ENCODE results near the gene MCEE.

The MCEE gene

DNA sequence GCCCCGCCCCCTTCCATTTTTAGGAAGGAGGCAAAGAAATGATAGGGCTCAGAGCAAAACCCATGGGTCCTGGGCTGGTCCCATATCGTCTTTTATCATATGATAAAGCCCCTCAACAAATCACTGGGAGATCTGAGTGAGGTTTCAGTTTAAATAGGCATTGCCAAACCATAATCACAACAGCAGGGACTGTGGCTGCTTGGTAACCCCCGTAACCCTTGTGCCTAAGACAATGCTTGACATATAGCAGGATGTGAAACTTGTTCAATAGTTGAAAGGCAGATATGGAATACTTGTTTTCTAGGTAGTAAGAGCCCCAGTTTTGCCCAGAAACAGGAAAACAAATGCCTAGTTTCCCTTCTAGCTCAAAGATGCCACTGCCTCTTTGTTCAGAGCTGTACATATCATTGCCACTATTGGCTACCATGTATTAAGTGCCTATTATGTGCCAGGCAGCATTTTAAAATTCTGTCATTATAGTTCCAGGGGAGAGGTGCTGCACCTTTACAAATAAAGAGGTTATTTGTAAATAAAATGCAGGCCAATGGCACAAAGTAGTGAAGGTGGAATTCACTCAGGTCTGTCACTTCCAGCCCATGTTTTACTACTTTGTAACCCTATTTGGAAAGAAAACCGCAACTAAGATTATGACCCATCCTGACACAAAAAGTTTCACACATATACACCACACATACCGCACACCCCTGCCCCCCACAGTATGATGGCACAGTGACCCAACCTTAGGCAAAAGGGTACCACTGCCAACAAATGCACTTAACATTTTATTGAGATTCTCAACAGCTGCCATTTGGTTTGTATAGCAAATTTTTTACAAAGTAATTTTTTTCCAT is 47.4 kb downstream of the MCEE start:
- DNase-seq (ENCODE audit: low read depth), result no peak

- no peak for DNase-seq (ENCODE audit: low read depth)
These were observed 51.4 kb downstream of the MCEE start for GRCh38 chr2:71078624-71079023.

- DNase-seq (ENCODE audit: low read depth), result no peak
These were observed 55.1 kb downstream of the MCEE start for GRCh38 chr2:71074893-71075395.

DNA sequence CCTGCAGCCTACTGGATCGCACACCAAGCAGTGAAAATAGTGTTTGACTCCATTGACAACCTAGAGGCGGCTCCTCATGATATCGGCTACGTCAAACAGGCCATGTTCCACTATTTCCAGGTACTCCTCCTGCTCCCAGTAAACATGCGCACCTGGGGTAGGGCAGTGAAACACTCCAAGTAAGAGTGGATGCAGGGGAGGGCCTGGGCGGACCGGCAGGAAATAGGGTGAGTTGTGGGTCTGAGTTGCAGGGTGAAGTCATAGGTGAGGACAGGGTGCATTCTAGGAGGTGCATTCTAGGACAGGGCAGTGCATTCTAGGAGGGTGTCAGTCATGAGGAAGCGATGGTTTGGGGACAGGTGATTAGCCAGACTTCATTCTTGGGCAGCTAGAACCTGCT is 56.6 kb downstream of the MCEE start:
- no peak for DNase-seq (ENCODE audit: low read depth)

- DNase-seq (ENCODE audit: low read depth), result no peak
These were observed 57.5 kb downstream of the MCEE start for GRCh38 chr2:71072492-71072891.

DNA sequence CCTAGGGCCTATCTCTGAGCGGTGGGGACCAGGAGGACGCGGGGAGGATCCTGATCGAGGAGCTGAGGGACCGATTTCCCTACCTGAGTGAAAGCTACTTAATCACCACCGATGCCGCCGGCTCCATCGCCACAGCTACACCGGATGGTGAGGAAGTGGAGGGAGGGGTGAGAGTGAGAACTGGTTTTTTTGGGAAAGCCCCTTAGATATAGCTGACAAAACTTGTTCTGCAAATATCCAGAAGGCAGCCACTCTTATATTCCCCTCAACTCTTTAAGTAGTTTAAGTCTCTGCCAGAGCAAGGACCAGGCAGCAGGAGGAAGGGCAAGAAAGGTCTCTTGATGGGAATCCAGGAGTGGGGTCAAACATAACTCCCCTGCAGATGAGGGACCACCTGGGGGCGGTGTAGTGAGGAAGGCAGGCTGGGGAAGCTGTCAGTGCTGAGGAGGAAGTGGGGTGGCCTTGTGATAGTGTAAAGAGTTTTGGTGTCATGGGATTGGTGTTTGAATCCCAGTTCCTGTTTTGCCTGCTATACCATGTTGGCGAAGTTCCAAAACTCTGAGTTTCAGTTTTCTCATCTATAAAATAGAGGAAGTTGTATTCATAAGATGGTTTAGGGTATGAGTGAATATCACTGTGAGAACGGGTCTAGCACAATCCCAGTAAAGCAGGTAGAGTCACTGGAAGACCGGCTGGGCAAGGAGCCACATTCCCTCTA is 58.2 kb downstream of the MCEE start:
- no peak for DNase-seq (ENCODE audit: low read depth)

- DNase-seq (ENCODE audit: low read depth), result no peak
These were observed 59.5 kb downstream of the MCEE start for GRCh38 chr2:71070294-71071093.

DNA sequence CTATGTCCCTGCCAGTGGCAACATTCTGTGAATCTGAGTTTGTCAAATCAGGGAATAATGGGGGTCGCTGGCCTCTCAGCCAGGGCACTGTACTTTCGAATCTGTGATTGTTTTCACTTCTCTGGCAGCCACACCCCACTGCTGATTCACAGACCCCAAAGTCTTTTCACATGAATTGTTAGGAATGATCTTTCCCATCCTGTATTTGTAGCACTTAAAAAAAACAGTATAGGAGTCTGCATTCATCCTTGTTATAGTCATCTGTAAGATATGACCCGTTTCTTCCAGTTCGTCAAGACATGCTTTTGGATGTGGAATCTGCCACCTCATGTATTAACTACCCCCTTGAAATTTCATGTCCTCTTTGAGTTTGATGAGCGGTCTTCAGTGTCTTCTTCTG is 60.7 kb downstream of the MCEE start:
- DNase-seq (ENCODE audit: low read depth), result peak; percentile 4

- peak; percentile 76 for DNase-seq (ENCODE audit: low read depth)
These were observed 61.6 kb downstream of the MCEE start, which contains the start of gene NAGK for GRCh38 chr2:71068218-71069035. Gene NAGK (plus strand): TSS chr2:71068648. CDS start chr2:71068684, 36 bp downstream.

DNA sequence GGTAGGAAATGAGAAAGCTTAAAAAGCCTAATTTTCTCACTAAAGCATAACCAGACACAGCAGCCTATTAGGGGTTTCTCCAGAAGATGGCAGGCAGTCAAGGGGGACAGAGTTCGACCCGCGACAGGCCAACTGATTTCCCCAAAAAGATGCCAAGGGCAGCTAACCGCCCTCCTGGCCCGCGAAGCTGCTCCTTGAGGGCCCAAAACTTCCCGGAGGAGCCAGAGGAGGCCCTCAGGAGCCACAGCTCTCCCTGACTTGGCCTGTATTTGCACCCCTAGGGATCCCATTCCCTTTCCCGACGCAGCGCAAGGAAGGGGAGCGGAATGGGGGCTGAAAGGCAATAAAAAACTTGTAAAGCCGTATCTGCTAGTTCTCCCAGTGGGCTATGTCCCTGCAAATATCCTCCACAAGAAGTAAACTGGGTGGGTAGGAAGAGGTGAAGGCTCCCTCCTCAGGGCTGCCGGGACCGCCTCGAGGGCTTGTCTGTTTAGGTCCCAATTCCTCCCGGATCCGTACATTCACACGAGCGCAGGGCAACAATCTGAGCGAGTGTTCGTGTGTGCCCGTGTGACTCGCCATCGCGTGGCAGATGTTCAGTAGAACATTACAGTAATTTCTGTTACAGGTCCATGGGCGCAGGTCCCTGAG is 62.3 kb downstream of the MCEE start:
- DNase-seq (ENCODE audit: low read depth), result no peak

GRCh38 chr2:71066856-71067255 is 63.2 kb downstream of the MCEE start:
- DNase-seq (ENCODE audit: low read depth), result no peak

DNA sequence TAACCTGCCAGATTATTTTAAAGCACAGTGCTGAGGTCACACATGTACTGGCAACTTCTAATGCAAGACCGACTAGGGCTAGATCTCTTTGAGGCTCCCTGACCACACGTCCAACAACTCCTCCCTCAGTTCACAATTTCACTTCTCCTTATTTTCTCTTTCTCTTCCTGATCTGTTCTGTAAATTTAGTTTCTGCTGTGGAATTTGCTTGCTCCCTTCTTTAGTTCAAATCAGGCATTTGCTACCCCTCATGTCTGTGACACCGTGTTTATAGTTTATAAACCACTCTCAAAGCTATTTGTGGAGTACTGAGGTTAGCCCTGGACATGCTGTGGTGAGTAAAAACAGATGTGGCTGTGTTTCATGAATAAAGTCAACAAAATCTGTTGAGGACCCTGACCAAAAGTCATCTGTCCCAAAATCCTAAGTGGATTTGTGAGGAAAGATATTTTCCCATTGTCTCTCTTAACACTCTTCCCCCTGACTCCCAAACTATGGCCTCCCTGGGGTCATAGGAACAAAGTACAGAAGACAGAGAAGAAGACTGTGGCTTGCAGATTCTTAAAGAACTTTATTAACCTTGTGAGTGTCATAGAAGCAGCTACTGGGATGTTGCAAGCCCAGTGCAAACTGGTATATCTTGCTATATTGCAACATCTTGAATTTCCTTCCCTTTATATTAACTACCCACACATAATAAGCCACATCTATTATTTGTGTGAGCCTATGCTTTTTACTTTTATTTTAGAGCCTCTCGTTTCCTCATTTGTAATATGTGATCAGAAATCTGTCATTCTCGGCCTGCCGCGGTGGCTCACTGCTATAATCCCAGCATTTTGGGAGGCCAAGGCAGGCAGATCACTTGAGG is 65.0 kb downstream of the MCEE start:
- no peak for DNase-seq (ENCODE audit: low read depth)

- DNase-seq (ENCODE audit: low read depth), result no peak
These were observed 65.9 kb downstream of the MCEE start for GRCh38 chr2:71064110-71064611.

- no peak for DNase-seq (ENCODE audit: low read depth)
These were observed 66.8 kb downstream of the MCEE start for GRCh38 chr2:71063216-71063615.

DNA sequence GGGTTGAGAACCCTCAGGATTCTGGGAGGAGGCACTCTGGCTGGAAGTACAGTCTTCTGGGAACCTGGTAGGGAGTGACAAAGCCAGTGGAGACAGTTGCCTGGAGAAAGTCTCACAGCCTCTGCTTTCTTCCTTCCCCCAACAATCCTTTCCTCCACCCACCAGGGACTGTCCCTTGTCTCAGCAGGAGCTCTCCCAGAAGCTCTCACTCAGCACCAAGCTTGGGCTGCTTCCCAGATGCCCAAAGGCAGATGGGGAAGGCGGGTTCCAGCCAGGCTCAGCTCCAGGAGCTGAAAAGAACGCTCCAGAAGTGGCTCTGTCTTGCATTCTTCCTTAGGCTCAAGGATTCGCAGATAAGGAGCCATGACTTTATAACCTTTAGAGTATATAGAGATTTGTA is 69.2 kb downstream of the MCEE start:
- DNase-seq (ENCODE audit: low read depth), result no peak

DNA sequence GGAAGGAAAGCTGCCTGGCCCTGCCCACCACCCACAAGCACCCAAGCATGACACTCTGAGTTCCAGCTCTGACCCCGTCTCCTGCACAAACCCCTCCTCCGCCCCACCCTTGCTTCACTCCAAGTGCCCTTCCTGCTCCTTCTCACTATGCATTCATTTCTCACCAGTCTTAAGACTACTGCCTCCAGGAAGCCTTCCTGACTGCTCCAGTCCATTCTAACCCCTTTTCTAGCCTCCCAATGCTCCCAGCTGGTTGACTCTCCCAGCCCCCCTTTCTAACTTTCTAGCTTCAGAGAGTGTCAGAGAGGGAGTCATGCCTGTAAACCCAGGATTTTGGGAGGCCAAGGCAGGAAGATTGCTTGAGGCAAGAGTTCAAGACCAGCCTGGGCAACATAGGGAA is 69.8 kb downstream of the MCEE start:
- no peak for DNase-seq (ENCODE audit: low read depth)
